ENCODE data around the gene TRIOBP. TPM values are rescaled to one million over a fixed set of nuclear protein-coding genes. Genes with fewer than 3 reads are reported as not detected.
A peak's percentile ranks its signal among the peaks of the same experiment; 100 is the strongest.

The TRIOBP gene
- total RNA-seq, 1 donor from 2014 or later = 40.6 TPM

DNA sequence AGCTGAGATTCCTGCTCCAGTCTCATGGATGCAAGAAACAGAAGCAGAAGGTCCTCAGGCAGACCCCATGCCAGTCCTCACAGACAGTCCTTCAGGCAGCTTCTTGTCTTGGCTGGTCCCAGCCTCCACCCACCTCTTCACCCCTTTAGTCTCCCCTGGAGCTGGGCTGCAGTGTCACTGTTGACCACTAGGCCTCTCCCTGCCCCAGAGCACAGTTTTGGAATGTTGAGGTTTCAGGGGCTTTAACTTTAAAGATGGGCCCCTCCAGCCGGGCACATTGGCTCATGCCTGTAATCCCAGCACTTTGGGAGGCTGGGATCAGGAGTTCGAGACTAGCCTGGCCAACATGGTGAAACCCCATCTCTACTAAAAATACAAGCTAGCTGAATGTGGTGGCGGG lies 71.4 kb downstream of the TRIOBP start:
- Histone ChIP-seq H3K79me2 (ENCODE audit: insufficient read depth, low read length) (no peaks in the 10 kb centered on the region), H3K4me2 (ENCODE audit: low read length) (no peak overlapping the region), H2AFZ (ENCODE audit: low read depth, low read length) (no peak overlapping the region), H3K36me3 (ENCODE audit: insufficient read depth, low read length) (peaks cover 19% of the 10 kb centered on the region), H3K27me3 (ENCODE audit: insufficient read depth, low read length) (no peaks in the 10 kb centered on the region), H3K27ac (ENCODE audit: low read depth, low read length) (no peak overlapping the region), H3K4me3 (ENCODE audit: insufficient read depth, low read depth, low read length) (no peak overlapping the region), H3K9ac (ENCODE audit: low read length) (no peak overlapping the region), H3K4me1 (ENCODE audit: insufficient read depth, low read length) (no peaks in the 10 kb centered on the region), H4K20me1 (ENCODE audit: insufficient read depth, low read length) (peaks cover 24% of the 10 kb centered on the region), H3K9me3 (ENCODE audit: insufficient read depth, low read depth, low read length) (no peaks in the 10 kb centered on the region)
- Mint-ChIP-seq H3K9me3 (ENCODE audit: unreplicated experiment) (no peaks in the 10 kb centered on the region), H3K27me3 (ENCODE audit: low read depth, unreplicated experiment) (no peaks in the 10 kb centered on the region), H3K4me3 (ENCODE audit: unreplicated experiment) (no peak overlapping the region), H3K36me3 (ENCODE audit: low read depth, unreplicated experiment) (peaks cover 11% of the 10 kb centered on the region), H3K27ac (ENCODE audit: unreplicated experiment) (no peak overlapping the region), H3K4me1 (ENCODE audit: low read depth, unreplicated experiment) (no peaks in the 10 kb centered on the region)
- DNase-seq (ENCODE audit: low read depth) (no peak), FAIRE-seq (no peak)
- TF ChIP-seq, protein P1, sequence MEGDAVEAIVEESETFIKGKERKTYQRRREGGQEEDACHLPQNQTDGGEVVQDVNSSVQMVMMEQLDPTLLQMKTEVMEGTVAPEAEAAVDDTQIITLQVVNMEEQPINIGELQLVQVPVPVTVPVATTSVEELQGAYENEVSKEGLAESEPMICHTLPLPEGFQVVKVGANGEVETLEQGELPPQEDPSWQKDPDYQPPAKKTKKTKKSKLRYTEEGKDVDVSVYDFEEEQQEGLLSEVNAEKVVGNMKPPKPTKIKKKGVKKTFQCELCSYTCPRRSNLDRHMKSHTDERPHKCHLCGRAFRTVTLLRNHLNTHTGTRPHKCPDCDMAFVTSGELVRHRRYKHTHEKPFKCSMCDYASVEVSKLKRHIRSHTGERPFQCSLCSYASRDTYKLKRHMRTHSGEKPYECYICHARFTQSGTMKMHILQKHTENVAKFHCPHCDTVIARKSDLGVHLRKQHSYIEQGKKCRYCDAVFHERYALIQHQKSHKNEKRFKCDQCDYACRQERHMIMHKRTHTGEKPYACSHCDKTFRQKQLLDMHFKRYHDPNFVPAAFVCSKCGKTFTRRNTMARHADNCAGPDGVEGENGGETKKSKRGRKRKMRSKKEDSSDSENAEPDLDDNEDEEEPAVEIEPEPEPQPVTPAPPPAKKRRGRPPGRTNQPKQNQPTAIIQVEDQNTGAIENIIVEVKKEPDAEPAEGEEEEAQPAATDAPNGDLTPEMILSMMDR (IDR thresholded peaks at IDR 0.05; ENCODE audit: insufficient read depth, low read depth, low read length) = peak; percentile 22
- no peak for TF ChIP-seq EZH2 (IDR thresholded peaks at IDR 0.05; ENCODE audit: insufficient read depth, low read length)

DNA sequence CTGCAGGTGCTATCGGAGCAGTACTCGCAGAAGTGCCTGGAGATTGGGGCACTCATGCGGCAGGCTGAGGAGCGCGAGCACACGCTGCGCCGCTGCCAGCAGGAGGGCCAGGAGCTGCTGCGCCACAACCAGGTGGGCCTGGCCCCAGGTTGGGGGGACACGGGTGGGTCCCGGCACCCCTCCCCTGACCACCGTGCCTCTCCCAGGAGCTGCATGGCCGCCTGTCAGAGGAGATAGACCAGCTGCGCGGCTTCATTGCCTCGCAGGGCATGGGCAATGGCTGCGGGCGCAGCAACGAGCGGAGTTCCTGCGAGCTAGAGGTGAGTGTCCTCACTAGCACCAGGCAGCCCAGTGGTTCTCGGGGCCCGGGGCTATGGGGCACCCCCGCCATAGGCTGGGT lies 72.2 kb downstream of the TRIOBP start:
- no peaks in the 10 kb centered on the region for H3K4me1 Mint-ChIP-seq (ENCODE audit: low read depth, unreplicated experiment)
- Histone ChIP-seq H3K4me2 (ENCODE audit: low read length) (no peak overlapping the region), H3K4me1 (ENCODE audit: insufficient read depth, low read length) (no peaks in the 10 kb centered on the region), H3K4me3 (ENCODE audit: insufficient read depth, low read depth, low read length) (no peak overlapping the region), H4K20me1 (ENCODE audit: insufficient read depth, low read length) (peaks cover 24% of the 10 kb centered on the region), H3K36me3 (ENCODE audit: insufficient read depth, low read length) (peaks cover 17% of the 10 kb centered on the region), H3K27ac (ENCODE audit: low read depth, low read length) (no peak overlapping the region), H3K79me2 (ENCODE audit: insufficient read depth, low read length) (no peaks in the 10 kb centered on the region), H3K9ac (ENCODE audit: low read length) (no peak overlapping the region), H3K27me3 (ENCODE audit: insufficient read depth, low read length) (no peaks in the 10 kb centered on the region), H2AFZ (ENCODE audit: low read depth, low read length) (no peak overlapping the region), H3K9me3 (ENCODE audit: insufficient read depth, low read depth, low read length) (no peaks in the 10 kb centered on the region)
- DNase-seq (ENCODE audit: low read depth) = no peak
- TF ChIP-seq, protein P1 (IDR thresholded peaks at IDR 0.05; ENCODE audit: insufficient read depth, low read depth, low read length) = no peak
- TF ChIP-seq EZH2 (IDR thresholded peaks at IDR 0.05; ENCODE audit: insufficient read depth, low read length) = no peak
- no peak overlapping the region for H3K4me3 Mint-ChIP-seq (ENCODE audit: unreplicated experiment)
- H3K27ac Mint-ChIP-seq (ENCODE audit: unreplicated experiment) = no peak overlapping the region
- H3K9me3 Mint-ChIP-seq (ENCODE audit: unreplicated experiment) = no peaks in the 10 kb centered on the region
- peaks cover 10% of the 10 kb centered on the region for H3K36me3 Mint-ChIP-seq (ENCODE audit: low read depth, unreplicated experiment)
- H3K27me3 Mint-ChIP-seq (ENCODE audit: low read depth, unreplicated experiment) = no peaks in the 10 kb centered on the region
- FAIRE-seq = no peak

DNA sequence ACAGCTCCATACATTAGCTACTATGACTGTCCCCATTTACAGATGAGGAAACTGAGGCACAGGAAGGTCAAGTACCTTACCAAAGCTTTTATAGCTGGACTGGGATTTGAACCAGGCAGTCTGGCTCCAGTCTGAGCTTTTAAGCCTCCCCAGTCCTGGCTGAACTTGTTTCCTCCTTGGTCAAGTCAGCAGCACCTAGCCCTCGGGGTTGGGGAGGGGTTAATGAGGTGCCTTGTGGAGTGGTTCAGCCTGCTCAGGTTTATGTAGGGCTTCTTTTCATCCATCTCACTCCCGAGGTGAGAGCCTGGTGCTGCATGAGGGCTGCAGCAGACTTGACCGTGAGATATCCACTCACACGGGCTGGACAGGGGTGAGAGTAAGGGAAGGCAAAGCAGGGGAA lies 74.2 kb downstream of the TRIOBP start:
- Mint-ChIP-seq H3K4me1 (ENCODE audit: low read depth, unreplicated experiment) (no peaks in the 10 kb centered on the region), H3K27ac (ENCODE audit: unreplicated experiment) (no peak overlapping the region), H3K36me3 (ENCODE audit: low read depth, unreplicated experiment) (peaks cover 10% of the 10 kb centered on the region), H3K9me3 (ENCODE audit: unreplicated experiment) (no peaks in the 10 kb centered on the region), H3K27me3 (ENCODE audit: low read depth, unreplicated experiment) (no peaks in the 10 kb centered on the region), H3K4me3 (ENCODE audit: unreplicated experiment) (no peak overlapping the region)
- TF ChIP-seq EZH2 (IDR thresholded peaks at IDR 0.05; ENCODE audit: insufficient read depth, low read length) = no peak
- TF ChIP-seq, protein P1 (IDR thresholded peaks at IDR 0.05; ENCODE audit: insufficient read depth, low read depth, low read length) = no peak
- H3K9me3 ChIP-seq (ENCODE audit: insufficient read depth, low read depth, low read length) = no peaks in the 10 kb centered on the region
- H3K27ac ChIP-seq (ENCODE audit: low read depth, low read length) = no peak overlapping the region
- H3K36me3 ChIP-seq (ENCODE audit: insufficient read depth, low read length) = peaks cover 13% of the 10 kb centered on the region
- H3K4me3 ChIP-seq (ENCODE audit: insufficient read depth, low read depth, low read length) = no peak overlapping the region
- no peaks in the 10 kb centered on the region for H3K79me2 ChIP-seq (ENCODE audit: insufficient read depth, low read length)
- FAIRE-seq (no peak), DNase-seq (ENCODE audit: low read depth) (no peak)
- H4K20me1 ChIP-seq (ENCODE audit: insufficient read depth, low read length) = peaks cover 16% of the 10 kb centered on the region
- no peak overlapping the region for H3K9ac ChIP-seq (ENCODE audit: low read length)
- peaks cover 5% of the 10 kb centered on the region for H3K4me1 ChIP-seq (ENCODE audit: insufficient read depth, low read length)
- H3K4me2 ChIP-seq (ENCODE audit: low read length) = no peak overlapping the region
- no peaks in the 10 kb centered on the region for H3K27me3 ChIP-seq (ENCODE audit: insufficient read depth, low read length)
- no peak overlapping the region for H2AFZ ChIP-seq (ENCODE audit: low read depth, low read length)

Data from astrocyte (in vitro differentiated cells and primary cell).